K562 (cell line): Measurements from ENCODE around the gene SERTAD3. TPM values are rescaled to one million over a fixed set of nuclear protein-coding genes. Genes with fewer than 3 reads are reported as not detected.
A peak's percentile ranks its signal among the peaks of the same experiment; 100 is the strongest.

Experiments used
- BRF1 ChIP-seq: IDR thresholded peaks from 3 replicates; pipeline ENCODE4 v1.6.1; 2011; ENCODE audit warnings: borderline replicate concordance, mild to moderate bottlenecking; ENCODE audit not compliant: insufficient read length; ENCODE audit errors: extremely low read depth
- EZH2 ChIP-seq: IDR thresholded peaks from 2 replicates; pipeline ENCODE4 v1.6.1; 2012; ENCODE audit warnings: low read depth, mild to moderate bottlenecking, inconsistent platforms, low read length, borderline replicate concordance
- HDAC6 ChIP-seq: IDR thresholded peaks from 2 replicates; pipeline ENCODE4 v1.6.1; 2012; ENCODE audit warnings: low read depth, mild to moderate bottlenecking, control low read depth, inconsistent platforms, low read length, moderate library complexity
- HNRNPL ChIP-seq: fragments of 200-400 bp; formaldehyde crosslinking; IDR thresholded peaks from 2 replicates; pipeline ENCODE4 v1.6.1; 2017; ENCODE audit warnings: low read depth, mild to moderate bottlenecking, low read length
- IRF2 ChIP-seq: sonication (generic); formaldehyde crosslinking; IDR thresholded peaks from 2 replicates; pipeline ENCODE4 v1.8.1; 2022; ENCODE audit warnings: mild to moderate bottlenecking, missing genetic modification reagents
- MLLT1 ChIP-seq, 2 experiments: fragments of 450-650 bp; IDR thresholded peaks; 2 replicates each; pipeline ENCODE4 v1.6.1; 2016
- PHF8 ChIP-seq: fragments of 200-600 bp; sonication (generic); IDR thresholded peaks from 2 replicates; pipeline ENCODE4 v1.6.1; 2012; ENCODE audit warnings: mixed run types, mild to moderate bottlenecking, inconsistent platforms, low read length, moderate library complexity, borderline replicate concordance
- POLR2H ChIP-seq: IDR thresholded peaks from 2 replicates; pipeline ENCODE4 v1.6.1; 2016; ENCODE audit warnings: missing genetic modification characterization, low read depth, mild to moderate bottlenecking, control low read depth, missing compliant biosample characterization, moderate library complexity
- RBM14 ChIP-seq: fragments of 200-400 bp; formaldehyde crosslinking; IDR thresholded peaks from 2 replicates; pipeline ENCODE4 v1.6.1; 2018; ENCODE audit warnings: low read depth, mild to moderate bottlenecking, low read length, moderate library complexity, borderline replicate concordance; ENCODE audit not compliant: insufficient read depth
- RUNX1 ChIP-seq: sonication (generic); IDR thresholded peaks from 2 replicates; pipeline ENCODE4 v1.6.1; 2016; ENCODE audit warnings: antibody characterized with exemption, low read depth
- TEAD1 ChIP-seq, 2 experiments: fragments of 450-650 bp in 1 of 2; sonication (generic) in 1 of 2; formaldehyde crosslinking; IDR thresholded peaks; 2 replicates each; pipeline versions ENCODE4 v1.4.0 to v1.8.0; 2020 to 2022; ENCODE audit warnings: mild to moderate bottlenecking in 2 of 2, missing genetic modification reagents in 1 of 2
- ZNF311 ChIP-seq: fragments of 250-450 bp; sonication (Bioruptor Pico); IDR thresholded peaks from 2 replicates; pipeline ENCODE4 v1.4.0; 2020; ENCODE audit warnings: mild to moderate bottlenecking, moderate library complexity
- ZNF398 ChIP-seq: fragments of 250-450 bp; sonication (Bioruptor Pico); IDR thresholded peaks from 2 replicates; pipeline ENCODE4 v1.8.0; 2021; ENCODE audit warnings: moderate library complexity, mild to moderate bottlenecking, inconsistent platforms
- ZNF507 ChIP-seq: conservative IDR thresholded peaks from 2 replicates; pipeline ENCODE4 v1.6.1; 2017; ENCODE audit warnings: missing genetic modification characterization, missing compliant biosample characterization
- ZNF57 ChIP-seq: fragments of 450-650 bp; formaldehyde crosslinking; IDR thresholded peaks from 2 replicates; pipeline ENCODE4 v1.4.0; 2020; ENCODE audit warnings: mild to moderate bottlenecking, moderate library complexity
- polyA plus RNA-seq, 8 experiments: library from polyadenylated mRNA; depleted of rRNA in 4 of 8; stranded (reverse) in 5 of 8; unstranded in 3 of 8; fragments of >200 nt; fragmentation: Nextera tagmentation in 2 of 8; fragmentation: Illumina TruSeq in 1 of 8; extraction: Ambion mirVana in 2 of 8; extraction: Trizol in 1 of 8; gene quantifications; 2 replicates each; pipeline versions ENCODE4 v1.2.1 to v1.2.3, GENCODE V29; 2011 to 2014; ENCODE audit warnings: inconsistent platforms in 1 of 8, missing spikeins in 1 of 8
- total RNA-seq, 7 experiments: library from RNA; depleted of rRNA in 6 of 7; stranded (reverse); fragments of >200 nt in 6 of 7; fragmentation: Illumina TruSeq in 2 of 7; extraction: Trizol in 2 of 7; gene quantifications; 2 replicates each; pipeline versions ENCODE4 v1.2.1 to v1.2.3, GENCODE V29; 2011 to 2021; ENCODE audit warnings: low replicate concordance in 1 of 7
- TF ChIP-seq, protein P1 (sequence below): fragments of 200-800 bp; sonication (Bioruptor generic); IDR thresholded peaks from 2 replicates; pipeline ENCODE4 v1.6.1; 2016; ENCODE audit warnings: missing genetic modification characterization, missing compliant biosample characterization
- TF ChIP-seq, protein P2 (sequence below): fragments of 450-650 bp; IDR thresholded peaks from 2 replicates; pipeline ENCODE4 v1.6.1; 2016; ENCODE audit warnings: antibody characterized with exemption

The SERTAD3 gene
- total and polyA plus RNA-seq, 9 of the 15 experiments (the other 6 are each of a cell fraction or from before 2014, with no cell fraction given) = 5.4 to 28.9 (median 17.5) TPM

DNA sequence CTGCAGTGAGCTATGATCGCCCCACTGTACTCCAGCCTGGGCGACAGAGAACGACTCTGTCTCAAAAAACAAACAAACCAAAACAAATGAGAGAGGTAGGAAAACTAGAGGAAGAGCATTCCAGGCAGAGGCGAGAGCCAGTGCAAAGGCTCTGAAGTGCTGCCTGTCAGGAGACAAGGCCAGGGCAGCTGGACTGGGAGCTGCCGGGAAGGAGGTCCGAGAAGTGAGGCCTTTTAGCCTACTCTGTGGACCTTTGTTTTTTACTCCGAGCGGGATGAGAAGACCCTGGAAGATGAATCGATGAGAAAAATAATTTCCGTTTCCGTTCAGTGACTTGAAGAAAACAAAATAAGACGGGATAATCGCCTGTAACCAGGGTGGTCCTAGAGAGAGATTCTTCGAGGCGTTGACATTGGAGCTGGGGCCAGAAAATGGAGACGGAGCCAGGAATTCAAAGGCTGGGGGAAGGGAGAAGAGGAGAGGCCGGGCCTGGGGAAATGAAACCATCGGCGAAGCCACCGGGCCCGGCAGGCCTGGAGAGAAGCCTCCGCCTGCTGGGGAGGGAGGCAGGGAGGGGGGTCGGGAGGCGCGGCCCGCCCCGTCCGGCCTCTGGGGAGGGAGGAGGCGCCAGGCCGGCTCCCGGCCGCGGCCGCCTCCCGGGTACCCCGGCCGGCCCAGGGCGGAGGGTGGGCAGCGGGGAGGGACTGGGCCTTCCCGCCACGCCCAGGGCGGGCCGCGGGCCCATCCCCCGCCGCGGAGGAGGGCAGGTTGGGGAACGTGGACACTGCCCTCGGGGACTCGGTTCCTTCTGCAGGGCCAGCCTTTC, 10.5 kb downstream of the SERTAD3 start (continued):
- TF ChIP-seq, protein P1, sequence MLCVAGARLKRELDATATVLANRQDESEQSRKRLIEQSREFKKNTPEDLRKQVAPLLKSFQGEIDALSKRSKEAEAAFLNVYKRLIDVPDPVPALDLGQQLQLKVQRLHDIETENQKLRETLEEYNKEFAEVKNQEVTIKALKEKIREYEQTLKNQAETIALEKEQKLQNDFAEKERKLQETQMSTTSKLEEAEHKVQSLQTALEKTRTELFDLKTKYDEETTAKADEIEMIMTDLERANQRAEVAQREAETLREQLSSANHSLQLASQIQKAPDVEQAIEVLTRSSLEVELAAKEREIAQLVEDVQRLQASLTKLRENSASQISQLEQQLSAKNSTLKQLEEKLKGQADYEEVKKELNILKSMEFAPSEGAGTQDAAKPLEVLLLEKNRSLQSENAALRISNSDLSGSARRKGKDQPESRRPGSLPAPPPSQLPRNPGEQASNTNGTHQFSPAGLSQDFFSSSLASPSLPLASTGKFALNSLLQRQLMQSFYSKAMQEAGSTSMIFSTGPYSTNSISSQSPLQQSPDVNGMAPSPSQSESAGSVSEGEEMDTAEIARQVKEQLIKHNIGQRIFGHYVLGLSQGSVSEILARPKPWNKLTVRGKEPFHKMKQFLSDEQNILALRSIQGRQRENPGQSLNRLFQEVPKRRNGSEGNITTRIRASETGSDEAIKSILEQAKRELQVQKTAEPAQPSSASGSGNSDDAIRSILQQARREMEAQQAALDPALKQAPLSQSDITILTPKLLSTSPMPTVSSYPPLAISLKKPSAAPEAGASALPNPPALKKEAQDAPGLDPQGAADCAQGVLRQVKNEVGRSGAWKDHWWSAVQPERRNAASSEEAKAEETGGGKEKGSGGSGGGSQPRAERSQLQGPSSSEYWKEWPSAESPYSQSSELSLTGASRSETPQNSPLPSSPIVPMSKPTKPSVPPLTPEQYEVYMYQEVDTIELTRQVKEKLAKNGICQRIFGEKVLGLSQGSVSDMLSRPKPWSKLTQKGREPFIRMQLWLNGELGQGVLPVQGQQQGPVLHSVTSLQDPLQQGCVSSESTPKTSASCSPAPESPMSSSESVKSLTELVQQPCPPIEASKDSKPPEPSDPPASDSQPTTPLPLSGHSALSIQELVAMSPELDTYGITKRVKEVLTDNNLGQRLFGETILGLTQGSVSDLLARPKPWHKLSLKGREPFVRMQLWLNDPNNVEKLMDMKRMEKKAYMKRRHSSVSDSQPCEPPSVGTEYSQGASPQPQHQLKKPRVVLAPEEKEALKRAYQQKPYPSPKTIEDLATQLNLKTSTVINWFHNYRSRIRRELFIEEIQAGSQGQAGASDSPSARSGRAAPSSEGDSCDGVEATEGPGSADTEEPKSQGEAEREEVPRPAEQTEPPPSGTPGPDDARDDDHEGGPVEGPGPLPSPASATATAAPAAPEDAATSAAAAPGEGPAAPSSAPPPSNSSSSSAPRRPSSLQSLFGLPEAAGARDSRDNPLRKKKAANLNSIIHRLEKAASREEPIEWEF = no peak
- peak; percentile 86 for TF ChIP-seq POLR2H (tag)
- no peak for TF ChIP-seq EZH2
- TF ChIP-seq PHF8 = peak; percentile 57; the same call in 1 of the 2 replicates
- no peak; the same call in 1 of the 2 replicates for TF ChIP-seq ZNF311 (CRISPR knock-in tag)
- TF ChIP-seq MLLT1 (IDR thresholded peaks at IDR 0.05) = peak; percentile 51 to 63; a peak in 1 of 4 replicates
- TF ChIP-seq HNRNPL = peak; percentile 91
- no peak for TF ChIP-seq HDAC6
- TF ChIP-seq IRF2 (CRISPR knock-in tag) = no peak
- TF ChIP-seq, protein P2, sequence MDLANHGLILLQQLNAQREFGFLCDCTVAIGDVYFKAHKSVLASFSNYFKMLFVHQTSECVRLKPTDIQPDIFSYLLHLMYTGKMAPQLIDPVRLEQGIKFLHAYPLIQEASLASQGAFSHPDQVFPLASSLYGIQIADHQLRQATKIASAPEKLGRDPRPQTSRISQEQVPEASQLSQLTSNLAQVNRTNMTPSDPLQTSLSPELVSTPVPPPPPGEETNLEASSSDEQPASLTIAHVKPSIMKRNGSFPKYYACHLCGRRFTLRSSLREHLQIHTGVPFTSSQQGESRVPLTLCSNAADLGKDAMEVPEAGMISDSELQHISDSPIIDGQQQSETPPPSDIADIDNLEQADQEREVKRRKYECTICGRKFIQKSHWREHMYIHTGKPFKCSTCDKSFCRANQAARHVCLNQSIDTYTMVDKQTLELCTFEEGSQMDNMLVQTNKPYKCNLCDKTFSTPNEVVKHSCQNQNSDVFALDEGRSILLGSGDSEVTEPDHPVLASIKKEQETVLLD = no peak
- no peak for TF ChIP-seq ZNF398 (CRISPR knock-in tag)
- no peak for TF ChIP-seq RBM14
- TF ChIP-seq ZNF57 (CRISPR knock-in tag) = no peak
- TF ChIP-seq ZNF507 (tag) = no peak
- TF ChIP-seq TEAD1 (CRISPR knock-in tag; IDR thresholded peaks at IDR 0.05) = peak; percentile 32 to 65; a peak in 1 of 4 replicates
- no peak for TF ChIP-seq BRF1
- no peak for TF ChIP-seq RUNX1
